Uterus (tissue), 2 donors: Measurements from ENCODE around the gene UQCR10.

ENCODE experiments used
- CTCF ChIP-seq, 4 experiments: fragments of 200-600 bp in 2 of 4; fragments of 450-650 bp in 2 of 4; sonication (generic) in 2 of 4; IDR thresholded peaks; one replicate each; pipeline ENCODE4 v1.5.1; 2016 to 2019; ENCODE audit warnings: antibody characterized with exemption in 4 of 4, mild to moderate bottlenecking in 2 of 4, moderate library complexity in 1 of 4
- POLR2A ChIP-seq, 2 donors: fragments of 450-650 bp; IDR thresholded peaks; one replicate each; pipeline ENCODE4 v1.6.1; 2016; ENCODE audit warnings: antibody characterized with exemption in 2 of 2, mild to moderate bottlenecking in 1 of 2, moderate library complexity in 1 of 2

- no peak for TF ChIP-seq POLR2A (IDR thresholded peaks at IDR 0.05)
- TF ChIP-seq CTCF (IDR thresholded peaks at IDR 0.05) = no peak
Measured at GRCh38 chr22:29740216-29740615, 27.0 kb upstream of the UQCR10 start.
